ENCODE measurements around the gene TTC28. TPM values are rescaled to one million over a fixed set of nuclear protein-coding genes. Genes with fewer than 3 reads are reported as not detected.
"Not testable (repeated sequence)": the region's sequence is repeated elsewhere in the genome, so short reads cannot be mapped to it uniquely, and the experiment has no call there.

The TTC28 gene
- total and polyA plus RNA-seq, 8 donors: 31.1 to 44.2 (median 41.4) TPM

- Histone ChIP-seq H3K27ac (no peak overlapping the region), H3K4me3 (no peak overlapping the region), H3K9me3 (no peaks in the 10 kb centered on the region), H3K27me3 (no peaks in the 10 kb centered on the region), H3K36me3 (no peaks in the 10 kb centered on the region), H3K4me1 (no peaks in the 10 kb centered on the region)
- ATAC-seq (peak; percentile 73), DNase-seq (no peak)
- intact Hi-C loops (cut with DNase I): no loop called here
- TF ChIP-seq CTCF (IDR thresholded peaks at IDR 0.05): no peak
Measured at GRCh38 chr22:28570696-28571373, 108.8 kb downstream of the TTC28 start.

GRCh38 chr22:28568974-28569373, 110.7 kb downstream of the TTC28 start:
- intact Hi-C loops (cut with DNase I); H3K27ac ChIP-seq; H3K4me3 ChIP-seq; H3K27me3 ChIP-seq; H3K36me3 ChIP-seq; H3K9me3 ChIP-seq; ATAC-seq; H3K4me1 ChIP-seq; DNase-seq: not testable (repeated sequence)

- Histone ChIP-seq H3K4me1 (no peaks in the 10 kb centered on the region), H3K36me3 (no peaks in the 10 kb centered on the region), H3K27ac (no peak overlapping the region), H3K4me3 (no peak overlapping the region), H3K9me3 (no peaks in the 10 kb centered on the region), H3K27me3 (no peaks in the 10 kb centered on the region)
- TF ChIP-seq CTCF (IDR thresholded peaks at IDR 0.05): no peak
- ATAC-seq (no peak), DNase-seq (no peak)
- intact Hi-C loops (cut with DNase I): no loop called here
Measured at GRCh38 chr22:28568099-28568498, 111.5 kb downstream of the TTC28 start.

- H3K27ac ChIP-seq; H3K4me3 ChIP-seq; ATAC-seq; H3K9me3 ChIP-seq; H3K4me1 ChIP-seq; H3K27me3 ChIP-seq; DNase-seq; intact Hi-C loops (cut with DNase I); H3K36me3 ChIP-seq: not testable (repeated sequence)
Measured at GRCh38 chr22:28566920-28567499, 112.6 kb downstream of the TTC28 start.

- DNase-seq (no peak), ATAC-seq (no peak)
Measured at GRCh38 chr22:28563636-28564035, 116.0 kb downstream of the TTC28 start.

GRCh38 chr22:28562324-28562723, 117.3 kb downstream of the TTC28 start:
- TF ChIP-seq CTCF (IDR thresholded peaks at IDR 0.05): no peak
- intact Hi-C loops (cut with DNase I): no loop called here
- H3K4me1 ChIP-seq: no peaks in the 10 kb centered on the region
- no peaks in the 10 kb centered on the region for H3K9me3 ChIP-seq
- ATAC-seq: no peak
- H3K27me3 ChIP-seq: no peaks in the 10 kb centered on the region
- no peaks in the 10 kb centered on the region for H3K36me3 ChIP-seq
- H3K27ac ChIP-seq: no peak overlapping the region
- H3K4me3 ChIP-seq: no peak overlapping the region
- no peak for DNase-seq

More at GRCh38 chr22:28563636-28564035, 116.0 kb downstream of the TTC28 start:
- Histone ChIP-seq H3K4me1 (no peaks in the 10 kb centered on the region), H3K27ac (no peak overlapping the region), H3K9me3 (no peaks in the 10 kb centered on the region), H3K4me3 (no peak overlapping the region), H3K27me3 (no peaks in the 10 kb centered on the region), H3K36me3 (no peaks in the 10 kb centered on the region)
- no peak for TF ChIP-seq CTCF (IDR thresholded peaks at IDR 0.05)
- intact Hi-C loops (cut with DNase I): no loop called here

- intact Hi-C loops (cut with DNase I); ATAC-seq; H3K9me3 ChIP-seq; H3K27me3 ChIP-seq; H3K4me1 ChIP-seq; H3K36me3 ChIP-seq; H3K27ac ChIP-seq; H3K4me3 ChIP-seq; DNase-seq: not testable (repeated sequence)
Measured at GRCh38 chr22:28560743-28561101, 118.9 kb downstream of the TTC28 start.

Measured in left lung (tissue), 10 donors.